ENCODE measurements around the gene CFAP126. TPM values are rescaled to one million over a fixed set of nuclear protein-coding genes. Genes with fewer than 3 reads are reported as not detected.

CFAP126 gene
- total and polyA plus RNA-seq, 2 of the 8 experiments (the other 6 are each of a cell fraction or from before 2014, with no cell fraction given) = not detected

GRCh38 chr1:161389691-161390558, 22.2 kb upstream of the CFAP126 start (continued):
- TF ChIP-seq SIX5 (IDR thresholded peaks at IDR 0.05; ENCODE audit: low read depth, low read length) (no peak), CHD2 (IDR thresholded peaks at IDR 0.05; ENCODE audit: low read length) (no peak), E2F6 (IDR thresholded peaks at IDR 0.05) (peak; percentile 13; the same call in 1 of the 2 replicates), CBX5 (IDR thresholded peaks at IDR 0.05; ENCODE audit: low read depth, low read length) (no peak), PHF8 (conservative IDR thresholded peaks at IDR 0.05; ENCODE audit: low read depth, low read length) (peak; percentile 52; the same call in 1 of the 2 replicates), JUND (IDR thresholded peaks at IDR 0.05; ENCODE audit: low read length) (0 out of 2 replicates have a peak, but pooled peaks have one; percentile 61), HDAC6 (IDR thresholded peaks at IDR 0.05; ENCODE audit: low read depth, low read length) (no peak), TCF12 (IDR thresholded peaks at IDR 0.05; ENCODE audit: low read depth, low read length) (no peak), TAF1 (IDR thresholded peaks at IDR 0.05; ENCODE audit: low read depth, low read length) (peak; percentile 44; the same call in 1 of the 2 replicates), TBP (IDR thresholded peaks at IDR 0.05; ENCODE audit: low read depth, low read length) (peak; percentile 33; the same call in 1 of the 2 replicates), BACH1 (IDR thresholded peaks at IDR 0.05; ENCODE audit: low read length) (peak; percentile 74), CREB1 (IDR thresholded peaks at IDR 0.05) (peak; percentile 78), SAP30 (IDR thresholded peaks at IDR 0.05; ENCODE audit: insufficient read depth, insufficient replicate concordance, low read length) (peak; percentile 79), CEBPB (IDR thresholded peaks at IDR 0.05; ENCODE audit: low read depth, low read length) (no peak), GABPA (IDR thresholded peaks at IDR 0.05; ENCODE audit: borderline replicate concordance, insufficient read depth, low read length) (peak; percentile 21; the same call in 1 of the 2 replicates)

Measured in H1 (cell line).